PC-3 (cell line): ENCODE measurements around the gene CAPSL. TPM values are rescaled to one million over a fixed set of nuclear protein-coding genes. Genes with fewer than 3 reads are reported as not detected.
A peak's percentile ranks its signal among the peaks of the same experiment; 100 is the strongest.

ENCODE experiments used
- ATAC-seq: fragments of 200-7000 bp; cut with Tn5 transposase; 2 replicates; pipeline ENCODE4 v1.9.1; 2020; ENCODE audit warnings: mild to moderate bottlenecking, moderate library complexity
- BruUV-seq: library from RNA; stranded (reverse); fragments of 400-500 nt; replicated peaks from 2 replicates; lab custom pipeline; 2021; lab: Mats Ljungman, UMichigan
- CTCF ChIA-PET: fragments of 300-600 bp; sonication (Branson Sonifier 250); formaldehyde crosslinking; loops from one replicate; lab custom pipeline; 2022; ENCODE audit warnings: antibody characterized with exemption; lab: Charles Lee
- POLR2A ChIA-PET: fragments of 300-600 bp; sonication (Branson Sonifier 250); formaldehyde crosslinking; loops from one replicate; lab custom pipeline; 2022; ENCODE audit warnings: antibody characterized with exemption; ENCODE audit not compliant: unreplicated experiment; lab: Charles Lee
- DNase-seq: peaks from one replicate; pipeline ENCODE4 v3.0.0-alpha.2; 2015
- H2AFZ ChIP-seq: fragments of 300-600 bp; sonication (generic); 2 replicates; pipeline ENCODE4 v1.6.0; 2016; ENCODE audit warnings: antibody characterized with exemption, low read length
- H3F3A ChIP-seq: fragments of 300-600 bp; sonication (generic); one replicate; pipeline ENCODE4 v1.6.0; 2017; ENCODE audit warnings: antibody characterized with exemption, low read length, control low read depth, mild to moderate bottlenecking; ENCODE audit not compliant: unreplicated experiment
- H3K27ac ChIP-seq: fragments of 300-600 bp; sonication (generic); 2 replicates; pipeline ENCODE4 v1.5.1; 2016; ENCODE audit warnings: mild to moderate bottlenecking, low read length
- H3K27me3 ChIP-seq: fragments of 300-600 bp; sonication (generic); 2 replicates; pipeline ENCODE4 v1.6.1; 2016; ENCODE audit warnings: low read length, mixed read lengths
- H3K36me3 ChIP-seq: fragments of 300-600 bp; sonication (generic); 2 replicates; pipeline ENCODE4 v1.6.1; 2016; ENCODE audit warnings: low read depth, mixed run types, low read length, mixed read lengths
- H3K4me1 ChIP-seq: fragments of 300-600 bp; sonication (generic); 2 replicates; pipeline ENCODE4 v1.5.1; 2016; ENCODE audit warnings: low read length; ENCODE audit not compliant: insufficient read depth
- H3K4me2 ChIP-seq: fragments of 300-600 bp; sonication (generic); 2 replicates; pipeline ENCODE4 v1.6.0; 2016; ENCODE audit warnings: low read length
- H3K4me3 ChIP-seq: fragments of 300-600 bp; sonication (generic); 2 replicates; pipeline ENCODE4 v1.5.1; 2016; ENCODE audit warnings: mild to moderate bottlenecking, low read length, mixed read lengths
- H3K79me2 ChIP-seq: fragments of 300-600 bp; sonication (generic); 2 replicates; pipeline ENCODE4 v1.6.1; 2017; ENCODE audit warnings: low read length, mixed read lengths
- H3K9ac ChIP-seq: fragments of 300-600 bp; sonication (generic); 2 replicates; pipeline ENCODE4 v1.6.0; 2016; ENCODE audit warnings: mild to moderate bottlenecking, low read length
- H3K9me2 ChIP-seq: fragments of 300-600 bp; sonication (generic); replicated peaks from 2 replicates; pipeline ENCODE4 v1.6.1; 2016; ENCODE audit warnings: mixed run types, low read length, mixed read lengths
- H3K9me3 ChIP-seq: fragments of 300-600 bp; sonication (generic); 2 replicates; pipeline ENCODE4 v1.6.1; 2016; ENCODE audit warnings: low read length, mixed read lengths
- H4K20me1 ChIP-seq: fragments of 300-600 bp; sonication (generic); 2 replicates; pipeline ENCODE4 v1.6.1; 2016; ENCODE audit warnings: low read length, mixed read lengths
- EZH2 ChIP-seq: fragments of 300-600 bp; sonication (generic); IDR thresholded peaks from one replicate; pipeline ENCODE4 v1.6.1; 2017; ENCODE audit warnings: antibody characterized with exemption, mild to moderate bottlenecking, low read length; ENCODE audit not compliant: unreplicated experiment
- EZH2phosphoT487 ChIP-seq: fragments of 300-600 bp; sonication (generic); IDR thresholded peaks from 2 replicates; pipeline ENCODE4 v1.6.1; 2018; ENCODE audit warnings: mild to moderate bottlenecking, antibody characterized with exemption, low read length, borderline replicate concordance
- intact Hi-C: fragments of 100-400 bp; cut with micrococcal nuclease; formaldehyde crosslinking; loops from 2 replicates; pipeline ENCODE4 v1.9.0; 2023
- total RNA-seq: library from RNA; depleted of rRNA; stranded (reverse); fragments of >200 nt; gene quantifications from 2 replicates; pipeline ENCODE4 v1.2.3, GENCODE V29; 2014; rRNA removed
- TF ChIP-seq, protein P1 (sequence below): fragments of 300-600 bp; sonication (generic); conservative IDR thresholded peaks from 2 replicates; pipeline ENCODE4 v1.5.1; 2017; ENCODE audit warnings: antibody characterized with exemption, low read depth, mild to moderate bottlenecking, low read length

Gene CAPSL
- total RNA-seq, 1 experiment from 2014 or later, result 0.11 TPM

DNA sequence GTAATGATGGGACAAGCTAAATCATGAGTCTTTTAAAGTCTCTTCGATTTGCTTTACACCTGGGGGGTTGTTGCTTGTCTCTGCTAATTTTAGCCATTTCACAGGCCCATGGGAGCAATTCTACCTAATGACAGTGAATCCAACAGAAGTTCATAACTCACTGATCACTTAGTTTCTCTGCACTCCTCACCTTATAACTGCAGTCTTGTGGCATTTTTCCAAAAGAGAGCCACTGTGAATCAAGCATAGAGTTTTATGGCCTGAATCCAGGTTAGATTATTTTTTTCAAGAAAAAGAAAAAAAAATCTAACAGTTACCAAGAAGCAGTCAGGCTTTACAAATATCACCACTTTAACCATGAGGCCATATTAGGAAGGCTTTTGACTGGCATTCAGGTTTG lies 83.2 kb downstream of the CAPSL start:
- Histone ChIP-seq H3F3A (peaks cover 7% of the 10 kb centered on the region), H4K20me1 (no peaks in the 10 kb centered on the region), H3K27ac (peak overlapping the region; percentile 91), H3K4me3 (no peak overlapping the region), H3K9ac (peak overlapping the region; percentile 12; the same call in 1 of the 2 replicates), H3K4me1 (peaks cover 65% of the 10 kb centered on the region), H3K9me3 (no peaks in the 10 kb centered on the region), H3K36me3 (no peaks in the 10 kb centered on the region), H3K27me3 (no peaks in the 10 kb centered on the region), H3K4me2 (peak overlapping the region; percentile 76), H3K9me2 (no peaks in the 10 kb centered on the region), H3K79me2 (peaks cover 15% of the 10 kb centered on the region), H2AFZ (no peak overlapping the region)
- ATAC-seq, result no peak
- CTCF ChIA-PET, result no interaction called here
- peak; percentile 48 for DNase-seq
- TF ChIP-seq EZH2phosphoT487 (no peak), EZH2 (no peak)
- TF ChIP-seq, protein P1, sequence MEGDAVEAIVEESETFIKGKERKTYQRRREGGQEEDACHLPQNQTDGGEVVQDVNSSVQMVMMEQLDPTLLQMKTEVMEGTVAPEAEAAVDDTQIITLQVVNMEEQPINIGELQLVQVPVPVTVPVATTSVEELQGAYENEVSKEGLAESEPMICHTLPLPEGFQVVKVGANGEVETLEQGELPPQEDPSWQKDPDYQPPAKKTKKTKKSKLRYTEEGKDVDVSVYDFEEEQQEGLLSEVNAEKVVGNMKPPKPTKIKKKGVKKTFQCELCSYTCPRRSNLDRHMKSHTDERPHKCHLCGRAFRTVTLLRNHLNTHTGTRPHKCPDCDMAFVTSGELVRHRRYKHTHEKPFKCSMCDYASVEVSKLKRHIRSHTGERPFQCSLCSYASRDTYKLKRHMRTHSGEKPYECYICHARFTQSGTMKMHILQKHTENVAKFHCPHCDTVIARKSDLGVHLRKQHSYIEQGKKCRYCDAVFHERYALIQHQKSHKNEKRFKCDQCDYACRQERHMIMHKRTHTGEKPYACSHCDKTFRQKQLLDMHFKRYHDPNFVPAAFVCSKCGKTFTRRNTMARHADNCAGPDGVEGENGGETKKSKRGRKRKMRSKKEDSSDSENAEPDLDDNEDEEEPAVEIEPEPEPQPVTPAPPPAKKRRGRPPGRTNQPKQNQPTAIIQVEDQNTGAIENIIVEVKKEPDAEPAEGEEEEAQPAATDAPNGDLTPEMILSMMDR, result no peak
- POLR2A ChIA-PET, result no interaction called here
- intact Hi-C loops, result loop anchor here (5.0 kb wide), 3 partner anchors 113 to 238 kb away; partner anchors contain the start of gene SPEF2
- BruUV-seq, result no TSS peak

Other genes with a start within 250 kb of the CAPSL start
- 7.1 and 7.4 TPM in 2 replicates for gene IL7R, start 81.7 kb downstream of the CAPSL start, total RNA-seq
- not detected in 2 replicates for gene UGT3A1, start 52.8 kb upstream of the CAPSL start, total RNA-seq
- gene UGT3A2, start 128.3 kb upstream of the CAPSL start, total RNA-seq, result not detected in 2 replicates
- 9.1 and 21.1 TPM in 2 replicates for gene LMBRD2, start 213.3 kb upstream of the CAPSL start, total RNA-seq
- gene SKP2, start 213.5 kb upstream of the CAPSL start, total RNA-seq, result 32.0 and 33.2 TPM in 2 replicates